Gastroesophageal sphincter (tissue), 3 donors: Measurements from ENCODE around the gene GJC3.

Source experiments
- POLR2AphosphoS5 ChIP-seq: sonication (generic); formaldehyde crosslinking; IDR thresholded peaks from one replicate; pipeline ENCODE4 v1.6.1; 2017; ENCODE audit warnings: antibody characterized with exemption
- TF ChIP-seq, protein P1 (sequence below), 4 experiments: fragments of 200-600 bp in 2 of 4; fragments of 450-650 bp in 2 of 4; sonication (generic) in 1 of 4; IDR thresholded peaks; one replicate each; pipeline ENCODE4 v1.5.1; 2017 to 2019; ENCODE audit warnings: antibody characterized with exemption in 4 of 4, mild to moderate bottlenecking in 2 of 4, moderate library complexity in 2 of 4

DNA sequence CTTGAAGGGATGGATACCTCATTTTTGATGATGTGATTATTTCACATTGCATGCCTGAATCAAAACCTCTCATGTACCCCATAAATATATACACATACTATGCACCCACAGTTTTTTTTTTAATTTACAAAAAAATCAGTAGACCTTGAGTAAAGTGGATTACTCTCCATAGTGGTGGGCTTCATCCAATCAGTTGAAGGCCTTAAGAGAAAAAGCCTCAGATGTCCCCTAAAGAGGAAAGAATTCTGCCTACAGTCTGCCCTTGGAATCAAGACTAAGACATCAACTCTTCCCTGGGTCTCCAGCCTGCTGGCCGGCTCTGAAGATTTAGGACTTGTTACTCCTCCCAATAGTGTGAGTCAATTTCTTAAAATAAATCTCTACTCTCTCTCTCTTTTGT lies 45.3 kb upstream of the GJC3 start:
- TF ChIP-seq, protein P1, sequence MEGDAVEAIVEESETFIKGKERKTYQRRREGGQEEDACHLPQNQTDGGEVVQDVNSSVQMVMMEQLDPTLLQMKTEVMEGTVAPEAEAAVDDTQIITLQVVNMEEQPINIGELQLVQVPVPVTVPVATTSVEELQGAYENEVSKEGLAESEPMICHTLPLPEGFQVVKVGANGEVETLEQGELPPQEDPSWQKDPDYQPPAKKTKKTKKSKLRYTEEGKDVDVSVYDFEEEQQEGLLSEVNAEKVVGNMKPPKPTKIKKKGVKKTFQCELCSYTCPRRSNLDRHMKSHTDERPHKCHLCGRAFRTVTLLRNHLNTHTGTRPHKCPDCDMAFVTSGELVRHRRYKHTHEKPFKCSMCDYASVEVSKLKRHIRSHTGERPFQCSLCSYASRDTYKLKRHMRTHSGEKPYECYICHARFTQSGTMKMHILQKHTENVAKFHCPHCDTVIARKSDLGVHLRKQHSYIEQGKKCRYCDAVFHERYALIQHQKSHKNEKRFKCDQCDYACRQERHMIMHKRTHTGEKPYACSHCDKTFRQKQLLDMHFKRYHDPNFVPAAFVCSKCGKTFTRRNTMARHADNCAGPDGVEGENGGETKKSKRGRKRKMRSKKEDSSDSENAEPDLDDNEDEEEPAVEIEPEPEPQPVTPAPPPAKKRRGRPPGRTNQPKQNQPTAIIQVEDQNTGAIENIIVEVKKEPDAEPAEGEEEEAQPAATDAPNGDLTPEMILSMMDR (IDR thresholded peaks at IDR 0.05) = no peak
- TF ChIP-seq POLR2AphosphoS5 = no peak
